Ovary (tissue), 3 donors: ENCODE data around the gene PAM.
A peak's percentile ranks its signal among the peaks of the same experiment; 100 is the strongest.

ENCODE experiments used
- EP300 ChIP-seq: sonication (generic); formaldehyde crosslinking; IDR thresholded peaks from one replicate; pipeline ENCODE4 v1.6.1; 2017; ENCODE audit warnings: antibody characterized with exemption
- POLR2A ChIP-seq: fragments of 450-650 bp; IDR thresholded peaks from one replicate; pipeline ENCODE4 v1.6.1; 2017; ENCODE audit warnings: antibody characterized with exemption, mild to moderate bottlenecking, moderate library complexity
- TF ChIP-seq, protein P1 (sequence below), 3 donors: fragments of 450-650 bp in 2 of 3; fragments of 200-600 bp in 1 of 3; IDR thresholded peaks; one replicate each; pipeline versions ENCODE4 v1.5.1 to v1.8.0; 2016 to 2022; ENCODE audit warnings: antibody characterized with exemption in 3 of 3, mild to moderate bottlenecking in 1 of 3
- donor health status: DM: no; HTN: no; CAD: no.

DNA sequence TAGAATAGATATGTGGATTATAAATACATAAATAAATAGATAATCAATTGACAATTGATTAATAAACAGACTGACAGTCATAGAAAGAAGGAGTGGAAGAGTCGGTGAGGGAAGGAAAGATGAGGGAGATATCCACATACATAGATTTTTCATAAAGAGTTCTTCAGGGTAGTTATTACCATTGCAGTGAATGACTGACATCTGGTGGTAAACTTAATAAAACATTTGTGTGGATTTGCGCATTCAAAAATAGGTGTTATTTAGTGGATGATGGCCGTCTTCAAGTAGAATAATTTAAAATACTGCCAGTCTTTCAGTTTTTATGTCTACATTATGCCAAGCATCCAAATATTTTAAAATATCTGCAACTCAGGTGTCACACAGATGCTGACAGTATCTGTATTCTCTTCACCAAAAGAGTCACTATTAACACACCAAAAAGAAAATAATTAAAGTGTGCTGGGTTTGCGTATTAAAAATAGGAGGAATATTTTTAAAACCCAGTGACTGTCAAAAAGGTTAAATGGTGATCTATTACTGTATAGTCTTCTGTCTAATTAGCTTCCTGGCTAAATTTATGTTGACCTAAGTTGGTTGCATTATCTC, 286.1 kb downstream of the PAM start:
- no peak for TF ChIP-seq POLR2A
- TF ChIP-seq, protein P1, sequence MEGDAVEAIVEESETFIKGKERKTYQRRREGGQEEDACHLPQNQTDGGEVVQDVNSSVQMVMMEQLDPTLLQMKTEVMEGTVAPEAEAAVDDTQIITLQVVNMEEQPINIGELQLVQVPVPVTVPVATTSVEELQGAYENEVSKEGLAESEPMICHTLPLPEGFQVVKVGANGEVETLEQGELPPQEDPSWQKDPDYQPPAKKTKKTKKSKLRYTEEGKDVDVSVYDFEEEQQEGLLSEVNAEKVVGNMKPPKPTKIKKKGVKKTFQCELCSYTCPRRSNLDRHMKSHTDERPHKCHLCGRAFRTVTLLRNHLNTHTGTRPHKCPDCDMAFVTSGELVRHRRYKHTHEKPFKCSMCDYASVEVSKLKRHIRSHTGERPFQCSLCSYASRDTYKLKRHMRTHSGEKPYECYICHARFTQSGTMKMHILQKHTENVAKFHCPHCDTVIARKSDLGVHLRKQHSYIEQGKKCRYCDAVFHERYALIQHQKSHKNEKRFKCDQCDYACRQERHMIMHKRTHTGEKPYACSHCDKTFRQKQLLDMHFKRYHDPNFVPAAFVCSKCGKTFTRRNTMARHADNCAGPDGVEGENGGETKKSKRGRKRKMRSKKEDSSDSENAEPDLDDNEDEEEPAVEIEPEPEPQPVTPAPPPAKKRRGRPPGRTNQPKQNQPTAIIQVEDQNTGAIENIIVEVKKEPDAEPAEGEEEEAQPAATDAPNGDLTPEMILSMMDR (IDR thresholded peaks at IDR 0.05), result peak; percentile 38 to 43 (median 43)
- TF ChIP-seq EP300, result no peak
